Omental fat pad (tissue), 4 donors: ENCODE data around the gene EXT2. TPM values are rescaled to one million over a fixed set of nuclear protein-coding genes. Genes with fewer than 3 reads are reported as not detected.

Source experiments
- ATAC-seq: fragments of 150-250 bp; one replicate; pipeline ENCODE4 v1.9.1; 2016; ENCODE audit warnings: mild to moderate bottlenecking, moderate library complexity; ENCODE audit not compliant: low FRiP score
- DNase-seq: peaks from one replicate; pipeline ENCODE4 v3.0.0-alpha.2; 2019; ENCODE audit warnings: low spot score
- total RNA-seq, 4 donors: library from RNA; depleted of rRNA; stranded (reverse); fragments of >200 nt; gene quantifications; one replicate each; pipeline ENCODE4 v1.1.0, GENCODE V29; 2016
- TF ChIP-seq, protein P1 (sequence below), 3 donors: fragments of 450-650 bp; IDR thresholded peaks; one replicate each; pipeline ENCODE4 v1.5.1; 2016 to 2017; ENCODE audit warnings: antibody characterized with exemption in 3 of 3, mild to moderate bottlenecking in 3 of 3, moderate library complexity in 2 of 3

EXT2 gene
- total RNA-seq, 4 donors from 2014 or later: 60.5 to 91.0 (median 76.1) TPM

DNA sequence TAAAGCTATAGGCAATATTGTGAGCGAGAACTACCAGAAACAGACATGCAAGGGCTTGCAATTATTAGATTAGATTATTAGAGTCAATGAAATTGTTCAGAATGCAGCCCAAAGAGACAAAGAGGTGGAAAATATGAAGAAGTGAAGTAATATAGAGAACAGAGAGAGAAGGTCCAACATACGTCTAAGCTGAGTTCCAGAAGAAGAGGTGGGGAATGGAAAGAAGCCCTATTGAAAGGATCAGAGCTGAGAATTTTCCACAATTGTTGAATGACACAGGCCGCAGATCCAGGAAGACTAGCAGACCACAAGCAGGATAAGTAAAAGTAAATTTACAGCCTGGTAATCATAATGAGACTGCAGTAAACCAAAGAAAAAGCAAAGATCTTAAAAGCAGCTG, 93.2 kb downstream of the EXT2 start:
- DNase-seq (no peak), ATAC-seq (no peak)
- TF ChIP-seq, protein P1, sequence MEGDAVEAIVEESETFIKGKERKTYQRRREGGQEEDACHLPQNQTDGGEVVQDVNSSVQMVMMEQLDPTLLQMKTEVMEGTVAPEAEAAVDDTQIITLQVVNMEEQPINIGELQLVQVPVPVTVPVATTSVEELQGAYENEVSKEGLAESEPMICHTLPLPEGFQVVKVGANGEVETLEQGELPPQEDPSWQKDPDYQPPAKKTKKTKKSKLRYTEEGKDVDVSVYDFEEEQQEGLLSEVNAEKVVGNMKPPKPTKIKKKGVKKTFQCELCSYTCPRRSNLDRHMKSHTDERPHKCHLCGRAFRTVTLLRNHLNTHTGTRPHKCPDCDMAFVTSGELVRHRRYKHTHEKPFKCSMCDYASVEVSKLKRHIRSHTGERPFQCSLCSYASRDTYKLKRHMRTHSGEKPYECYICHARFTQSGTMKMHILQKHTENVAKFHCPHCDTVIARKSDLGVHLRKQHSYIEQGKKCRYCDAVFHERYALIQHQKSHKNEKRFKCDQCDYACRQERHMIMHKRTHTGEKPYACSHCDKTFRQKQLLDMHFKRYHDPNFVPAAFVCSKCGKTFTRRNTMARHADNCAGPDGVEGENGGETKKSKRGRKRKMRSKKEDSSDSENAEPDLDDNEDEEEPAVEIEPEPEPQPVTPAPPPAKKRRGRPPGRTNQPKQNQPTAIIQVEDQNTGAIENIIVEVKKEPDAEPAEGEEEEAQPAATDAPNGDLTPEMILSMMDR (IDR thresholded peaks at IDR 0.05): no peak

DNA sequence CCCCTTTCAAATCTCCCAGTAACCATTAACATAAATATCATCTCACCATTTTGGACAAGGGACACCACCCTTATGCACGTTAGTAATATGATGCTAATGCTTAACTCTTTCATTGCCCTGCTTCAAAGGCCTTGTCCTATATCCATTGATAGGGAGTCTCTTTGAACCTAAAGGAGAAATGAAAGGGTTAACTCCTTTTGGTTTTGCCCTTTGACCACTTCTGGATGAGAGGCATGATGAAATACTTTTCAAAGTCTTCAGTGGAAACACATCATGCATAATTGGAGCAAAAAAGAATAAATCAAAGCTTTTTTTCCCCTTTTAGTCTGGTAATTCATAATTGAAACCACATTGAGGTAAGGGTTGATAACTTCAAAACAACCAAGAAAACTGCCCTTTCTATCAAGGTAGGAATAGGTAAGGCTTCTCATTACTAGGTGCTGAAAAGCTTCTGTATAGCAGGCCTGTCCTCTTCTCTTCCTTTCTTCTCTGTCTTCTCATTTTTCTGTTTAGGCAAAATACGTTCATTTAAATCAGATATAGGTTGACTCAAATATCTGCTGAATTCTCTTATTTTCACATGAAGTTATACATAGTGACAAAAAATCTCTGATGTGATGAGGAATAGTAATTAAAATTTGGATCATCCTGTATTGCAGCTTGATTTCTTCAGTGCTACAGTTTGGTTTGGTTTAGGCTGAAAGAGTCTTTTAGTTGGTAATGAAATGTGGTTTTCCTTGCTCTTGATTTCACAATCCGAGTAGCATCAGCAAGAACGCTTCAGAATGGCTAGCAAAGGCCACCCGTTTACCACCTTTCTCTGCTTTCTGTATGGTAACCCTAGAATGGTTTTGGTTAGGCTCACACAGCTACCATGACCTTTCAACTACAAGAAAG, 94.8 kb downstream of the EXT2 start:
- no peak for DNase-seq
- TF ChIP-seq, protein P1 (IDR thresholded peaks at IDR 0.05): no peak
- ATAC-seq: no peak

DNA sequence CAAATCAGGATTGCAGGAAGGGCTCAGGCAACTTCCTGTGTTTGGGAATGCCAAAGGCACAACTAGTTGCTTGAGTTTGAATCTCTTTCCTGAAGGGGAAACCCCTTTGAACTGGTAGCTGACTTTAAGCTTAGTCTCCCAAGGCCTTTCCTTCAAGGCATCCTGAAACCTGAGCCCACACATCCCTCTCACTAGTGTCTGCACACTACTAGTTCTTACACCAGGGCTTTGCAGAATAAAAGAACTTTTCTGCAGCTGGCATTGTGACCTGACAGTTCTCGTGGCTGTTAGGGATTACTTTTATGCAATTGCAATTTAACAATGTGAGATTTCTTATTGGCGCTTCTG, 95.4 kb downstream of the EXT2 start:
- no peak for ATAC-seq
- no peak for DNase-seq
- TF ChIP-seq, protein P1 (IDR thresholded peaks at IDR 0.05): no peak

DNA sequence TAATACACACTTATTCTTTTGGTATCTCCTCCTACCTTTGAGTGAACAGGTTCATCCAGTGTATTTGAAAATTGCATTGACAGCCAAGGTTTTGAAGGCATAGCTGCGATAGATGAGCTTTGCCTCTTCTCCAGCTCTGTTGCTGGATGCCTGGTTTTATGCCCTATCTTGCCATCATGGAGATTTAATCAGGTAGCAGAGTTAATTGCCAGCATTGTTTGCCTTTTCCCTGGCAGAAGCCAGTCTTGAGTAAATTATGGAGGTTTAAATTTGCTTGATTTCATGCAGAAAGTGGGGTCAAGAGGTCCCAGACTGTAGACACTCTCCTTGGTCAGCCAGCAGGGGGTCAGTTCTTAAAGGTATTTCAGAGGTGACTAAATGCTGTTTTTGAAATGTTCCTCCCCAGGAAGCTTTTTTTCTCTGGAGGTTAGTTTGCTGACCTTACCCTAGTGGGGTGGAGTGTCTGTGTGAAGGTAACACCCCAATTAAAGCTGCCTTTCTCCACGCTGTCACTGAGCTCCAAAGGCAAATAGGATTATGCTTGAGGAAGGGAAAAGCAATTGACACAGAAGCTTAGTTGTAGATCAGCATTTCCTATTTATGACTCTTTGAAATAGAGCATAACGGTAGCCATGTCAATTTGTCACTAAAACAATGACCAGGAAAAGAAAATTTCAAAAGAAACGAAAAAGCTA, 96.0 kb downstream of the EXT2 start:
- DNase-seq (no peak), ATAC-seq (no peak)
- TF ChIP-seq, protein P1 (IDR thresholded peaks at IDR 0.05): no peak

DNA sequence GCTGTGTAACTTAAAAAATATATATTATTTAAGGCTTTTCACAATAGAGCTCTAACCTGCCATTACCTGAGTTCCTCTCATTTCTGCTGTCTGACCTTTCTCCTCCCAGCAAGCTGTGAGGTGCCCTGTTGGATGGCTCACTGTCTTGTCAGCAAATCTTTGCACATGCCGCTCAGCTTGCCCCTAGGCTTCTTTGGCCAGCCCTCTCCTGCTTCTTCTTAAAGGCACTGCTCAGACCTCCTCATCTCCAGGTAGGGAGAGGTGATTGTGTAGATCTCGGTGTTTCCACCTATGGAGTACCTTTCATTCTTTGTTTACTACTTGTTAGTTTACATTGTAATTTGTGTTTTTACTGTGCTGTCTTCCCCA, 96.5 kb downstream of the EXT2 start:
- TF ChIP-seq, protein P1 (IDR thresholded peaks at IDR 0.05): no peak
- ATAC-seq: no peak
- no peak for DNase-seq

DNA sequence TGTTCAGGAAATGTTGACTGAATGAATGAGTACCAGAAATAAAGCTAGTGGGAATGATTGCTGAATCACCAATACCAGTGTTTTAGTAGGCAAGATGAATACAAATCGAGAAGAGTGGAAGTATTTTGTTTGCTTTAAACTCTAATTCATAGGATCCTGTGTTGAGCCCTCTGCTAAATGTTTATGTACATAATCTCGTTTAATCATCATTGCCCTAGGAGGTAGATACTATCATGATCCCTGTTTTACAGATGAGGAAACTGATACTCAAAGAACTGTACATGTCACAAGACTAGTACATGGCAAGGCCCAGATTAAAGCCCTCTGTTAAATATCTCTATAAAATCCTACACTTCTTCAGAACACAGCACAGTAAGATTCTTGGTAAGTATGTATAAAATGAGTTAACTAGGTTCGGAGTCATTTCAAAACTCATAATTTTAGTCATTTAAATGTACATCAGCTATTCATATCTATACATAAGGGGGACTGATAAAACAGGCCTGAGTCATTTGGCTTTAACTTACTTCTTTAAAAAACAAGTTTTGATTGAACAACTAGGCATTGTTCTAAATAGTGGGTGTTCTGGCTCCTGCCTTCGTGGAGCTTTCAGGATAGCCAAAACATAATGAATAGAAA, 97.1 kb downstream of the EXT2 start:
- TF ChIP-seq, protein P1 (IDR thresholded peaks at IDR 0.05): no peak
- ATAC-seq (no peak), DNase-seq (no peak)
